Measurements from ENCODE around the gene CAMSAP1.

The CAMSAP1 gene

GRCh38 chr9:135941288-135941995 is 34.1 kb upstream of the CAMSAP1 start:
- no peak for DNase-seq (ENCODE audit: low read depth, low spot score)

- no peak for DNase-seq (ENCODE audit: low read depth, low spot score)
These were observed 32.3 kb upstream of the CAMSAP1 start for GRCh38 chr9:135939351-135940265.

- DNase-seq (ENCODE audit: low read depth, low spot score) = no peak
These were observed 30.5 kb upstream of the CAMSAP1 start for GRCh38 chr9:135937521-135938489.

- no peak for DNase-seq (ENCODE audit: low read depth, low spot score)
These were observed 25.8 kb upstream of the CAMSAP1 start for GRCh38 chr9:135933114-135933513.

- no peak for DNase-seq (ENCODE audit: low read depth, low spot score)
These were observed 25.3 kb upstream of the CAMSAP1 start for GRCh38 chr9:135932656-135933055.

- DNase-seq (ENCODE audit: low read depth, low spot score) = no peak
These were observed 24.0 kb upstream of the CAMSAP1 start for GRCh38 chr9:135931349-135931820.

GRCh38 chr9:135930446-135931345 is 23.4 kb upstream of the CAMSAP1 start:
- no peak for DNase-seq (ENCODE audit: low read depth, low spot score)

GRCh38 chr9:135929656-135930445 is 22.5 kb upstream of the CAMSAP1 start:
- no peak for DNase-seq (ENCODE audit: low read depth, low spot score)

GRCh38 chr9:135928731-135929655 is 21.6 kb upstream of the CAMSAP1 start:
- DNase-seq (ENCODE audit: low read depth, low spot score) = no peak

GRCh38 chr9:135928074-135928730 is 20.9 kb upstream of the CAMSAP1 start:
- DNase-seq (ENCODE audit: low read depth, low spot score) = no peak

GRCh38 chr9:135927195-135928013 is 20.1 kb upstream of the CAMSAP1 start:
- no peak for DNase-seq (ENCODE audit: low read depth, low spot score)

GRCh38 chr9:135926402-135927194 is 19.3 kb upstream of the CAMSAP1 start:
- peak; percentile 39 for DNase-seq (ENCODE audit: low read depth, low spot score)

- DNase-seq (ENCODE audit: low read depth, low spot score) = no peak
These were observed 18.3 kb upstream of the CAMSAP1 start for GRCh38 chr9:135925496-135926133.

GRCh38 chr9:135924628-135925338 is 17.4 kb upstream of the CAMSAP1 start:
- DNase-seq (ENCODE audit: low read depth, low spot score) = no peak

GRCh38 chr9:135923508-135923907 is 16.2 kb upstream of the CAMSAP1 start:
- no peak for DNase-seq (ENCODE audit: low read depth, low spot score)
